Kidney (tissue), 14 donors: ENCODE results near the gene CSF1. TPM values are rescaled to one million over a fixed set of nuclear protein-coding genes. Genes with fewer than 3 reads are reported as not detected.
"Not testable (repeated sequence)": the region's sequence is repeated elsewhere in the genome, so short reads cannot be mapped to it uniquely, and the experiment has no call there.

Experiments used
- DNase-seq, 5 donors: peaks; one replicate each; pipeline ENCODE4 v3.0.0-alpha.2; 2013 to 2020
- FAIRE-seq: peaks from 2 replicates; lab custom pipeline; 2012; peaks lifted over from hg19 to GRCh38; lab: Jason Lieb, UNC
- H3K27ac ChIP-seq, 2 donors: one replicate each; pipeline ENCODE4 v1.7.0; 2013; ENCODE audit warnings: low read depth in 2 of 2, low read length in 2 of 2, inconsistent platforms in 1 of 2
- H3K27me3 ChIP-seq: one replicate; pipeline ENCODE4 v1.7.1; 2013; ENCODE audit warnings: low read length, inconsistent platforms; ENCODE audit not compliant: control insufficient read depth, insufficient read depth
- H3K36me3 ChIP-seq, 3 donors: one replicate each; pipeline versions ENCODE4 v1.7.0 to v1.7.1; 2013; ENCODE audit warnings: low read length in 3 of 3, control low read depth in 1 of 3, inconsistent platforms in 1 of 3; ENCODE audit not compliant: insufficient read depth in 3 of 3, control insufficient read depth in 2 of 3
- H3K4me1 ChIP-seq, 3 donors: one replicate each; pipeline versions ENCODE4 v1.7.0 to v1.7.1; 2013; ENCODE audit warnings: low read length in 3 of 3, inconsistent platforms in 1 of 3, low read depth in 1 of 3; ENCODE audit not compliant: control insufficient read depth in 2 of 3, insufficient read depth in 2 of 3
- H3K4me3 ChIP-seq, 3 donors: one replicate each; pipeline versions ENCODE4 v1.7.0 to v1.8.1; 2013; ENCODE audit warnings: low read length in 3 of 3, control low read depth in 1 of 3, inconsistent platforms in 1 of 3
- H3K9ac ChIP-seq, 3 donors: one replicate each; pipeline versions ENCODE4 v1.7.0 to v1.7.1; 2013; ENCODE audit warnings: low read length in 3 of 3, control low read depth in 1 of 3, inconsistent platforms in 1 of 3
- H3K9me3 ChIP-seq, 3 donors: one replicate each; pipeline versions ENCODE4 v1.7.0 to v1.7.1; 2013; ENCODE audit warnings: low read length in 3 of 3, control low read depth in 1 of 3, inconsistent platforms in 1 of 3; ENCODE audit not compliant: control insufficient read depth in 2 of 3, insufficient read depth in 1 of 3
- CTCF ChIP-seq: IDR thresholded peaks from 3 replicates; pipeline ENCODE4 v1.5.1; 2012; ENCODE audit warnings: mild to moderate bottlenecking, moderate library complexity, borderline replicate concordance; ENCODE audit not compliant: insufficient read depth; ENCODE audit errors: extremely low read depth
- intact Hi-C: fragments of 100-400 bp; cut with DNase I; formaldehyde crosslinking; loops from one replicate; pipeline ENCODE4 v1.11.1; 2022
- polyA plus RNA-seq: library from polyadenylated mRNA; stranded (reverse); fragments of 350-450 nt; fragmentation: Illumina TruSeq; extraction: RNeasy Lipid Tissue Mini Kit (QIAGEN cat#74804); gene quantifications from one replicate; pipeline ENCODE4 v1.2.3, GENCODE V29; 2014; ENCODE audit warnings: low read depth, low replicate concordance; ENCODE audit not compliant: insufficient read depth
- total RNA-seq: library from RNA; stranded (reverse); fragmentation: NEBNext Ultra II Directional; extraction: Animal tissue kit (Norgen Biotek cat#: 25700); gene quantifications from one replicate; pipeline ENCODE4 v1.2.1, GENCODE V29; 2021
- donor health status: control.
- donor health status: control.
- donor health status: control.
- donor health status: control.
- donor health status: control.
- donor health status: DM: yes; HTN: yes; CAD: no.
- donor health status: Normal renal cell carcinoma (clear cell type).

Gene CSF1
- total and polyA plus RNA-seq, 2 donors from 2014 or later: 11.1 to 33.8 TPM

DNA sequence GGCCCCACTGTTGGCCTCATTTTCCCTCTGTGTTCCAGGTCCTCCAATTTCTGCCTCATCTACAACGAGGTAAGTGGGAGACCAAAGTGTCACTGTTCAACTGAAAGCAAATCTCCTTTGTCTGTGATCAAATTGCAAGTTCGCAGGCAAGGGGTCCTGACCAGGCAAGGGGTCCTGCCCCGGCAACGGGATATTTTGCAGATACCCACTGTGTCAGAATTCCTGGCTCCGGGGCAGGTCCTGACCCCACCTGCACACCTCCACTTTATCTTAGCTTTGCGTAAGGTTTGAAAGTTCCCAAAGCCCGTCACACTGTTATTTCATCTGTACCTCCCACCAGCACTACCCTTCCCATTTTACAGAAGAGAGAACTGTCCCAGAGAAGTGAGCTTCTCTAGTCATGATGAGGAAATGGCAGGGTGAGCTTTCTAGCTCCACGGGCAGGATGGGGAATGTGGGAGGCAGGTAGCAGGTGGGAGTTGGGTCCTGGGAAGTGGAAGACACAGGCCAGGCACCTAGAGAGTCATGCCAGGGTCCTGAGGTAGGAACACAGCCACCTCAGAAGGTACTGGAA lies 32.0 kb upstream of the CSF1 start:
- Histone ChIP-seq H3K9me3 (no peaks in the 10 kb centered on the region), H3K4me1 (peaks cover 0 to 15% (median 11%) of the 10 kb centered on the region in 3 donors), H3K27me3 (no peaks in the 10 kb centered on the region), H3K9ac (no peak overlapping the region), H3K4me3 (no peak overlapping the region), H3K36me3 (no peaks in the 10 kb centered on the region), H3K27ac (no peak overlapping the region)
- DNase-seq (no peak), FAIRE-seq (no peak)
- intact Hi-C loops: no loop called here
- no peak for TF ChIP-seq CTCF

DNA sequence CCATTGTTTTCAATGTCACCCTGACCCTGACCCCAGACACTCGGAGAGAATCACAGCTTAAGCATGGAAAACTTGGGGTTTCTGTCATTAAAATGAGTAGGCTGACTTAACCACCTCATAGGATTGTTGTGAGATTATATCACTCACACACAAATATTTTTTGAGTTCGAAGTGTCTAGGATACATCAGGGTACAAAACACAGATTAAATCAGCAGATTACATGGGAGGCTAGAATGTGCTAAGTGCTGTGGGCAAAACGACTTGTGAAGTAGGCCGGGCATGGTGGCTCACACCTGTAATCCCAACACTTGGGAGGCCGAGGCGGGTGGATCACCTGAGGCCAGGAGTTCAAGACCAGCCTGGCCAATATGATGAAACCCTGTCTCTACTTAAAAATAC lies 31.3 kb upstream of the CSF1 start:
- H3K4me3 ChIP-seq, H3K36me3 ChIP-seq, intact Hi-C loops, H3K27me3 ChIP-seq, H3K9me3 ChIP-seq, DNase-seq, FAIRE-seq, H3K27ac ChIP-seq, H3K9ac ChIP-seq: not testable (repeated sequence)
- H3K4me1 ChIP-seq: peaks cover 0 to 15% (median 10%) of the 10 kb centered on the region in 3 donors

GRCh38 chr1:109879881-109880525 lies 30.6 kb upstream of the CSF1 start:
- Histone ChIP-seq H3K9me3 (no peaks in the 10 kb centered on the region), H3K36me3 (no peaks in the 10 kb centered on the region), H3K27me3 (no peaks in the 10 kb centered on the region), H3K9ac (no peak overlapping the region), H3K4me3 (no peak overlapping the region), H3K27ac (no peak overlapping the region), H3K4me1 (peaks cover 0 to 15% (median 10%) of the 10 kb centered on the region in 3 donors)
- TF ChIP-seq CTCF: no peak
- FAIRE-seq (no peak), DNase-seq (no peak)
- intact Hi-C loops: no loop called here

- FAIRE-seq (no peak), DNase-seq (peak in 1 of 5 donors; percentile 34)
- Histone ChIP-seq H3K4me3 (no peak overlapping the region), H3K36me3 (no peaks in the 10 kb centered on the region), H3K9me3 (no peaks in the 10 kb centered on the region), H3K27ac (no peak overlapping the region), H3K9ac (no peak overlapping the region), H3K27me3 (no peaks in the 10 kb centered on the region), H3K4me1 (peaks cover 0 to 14% (median 10%) of the 10 kb centered on the region in 3 donors)
- intact Hi-C loops: no loop called here
- no peak for TF ChIP-seq CTCF
These were observed 29.4 kb upstream of the CSF1 start for GRCh38 chr1:109880971-109881894.
